Loucy (cell line): ENCODE results near the gene MAD2L1BP.

Experiments used
- H2AFZ ChIP-seq: fragments of 200-600 bp; sonication (generic); 2 replicates; pipeline ENCODE4 v1.6.0; 2016; ENCODE audit warnings: antibody characterized with exemption, mild to moderate bottlenecking, low read length, moderate library complexity
- H3F3A ChIP-seq: fragments of 200-600 bp; 2 replicates; pipeline ENCODE4 v1.6.0; 2016; ENCODE audit warnings: antibody characterized with exemption, low read depth, mild to moderate bottlenecking
- H3K27me3 ChIP-seq: fragments of 200-600 bp; sonication (generic); 2 replicates; pipeline ENCODE4 v1.6.1; 2014; ENCODE audit warnings: low read length, mild to moderate bottlenecking; ENCODE audit not compliant: insufficient read depth, poor library complexity, severe bottlenecking
- H3K36me3 ChIP-seq: fragments of 200-600 bp; sonication (generic); 2 replicates; pipeline ENCODE4 v1.6.1; 2016; ENCODE audit warnings: low read length; ENCODE audit not compliant: insufficient read depth
- H3K4me1 ChIP-seq: fragments of 200-600 bp; sonication (generic); 2 replicates; pipeline ENCODE4 v1.5.1; 2014; ENCODE audit warnings: low read length, mild to moderate bottlenecking; ENCODE audit not compliant: insufficient read depth, poor library complexity, severe bottlenecking
- H3K4me2 ChIP-seq: fragments of 200-600 bp; sonication (generic); 2 replicates; pipeline ENCODE4 v1.6.0; 2014; ENCODE audit warnings: antibody characterized with exemption, low read length, low read depth, mild to moderate bottlenecking; ENCODE audit not compliant: poor library complexity, severe bottlenecking
- H3K4me3 ChIP-seq: fragments of 200-600 bp; sonication (generic); 2 replicates; pipeline ENCODE4 v1.5.1; 2014; ENCODE audit warnings: low read length, mild to moderate bottlenecking, mixed read lengths; ENCODE audit not compliant: poor library complexity, severe bottlenecking
- H3K79me2 ChIP-seq: fragments of 200-600 bp; sonication (generic); 2 replicates; pipeline ENCODE4 v1.6.1; 2014; ENCODE audit warnings: low read length; ENCODE audit not compliant: insufficient read depth
- H3K9ac ChIP-seq: fragments of 200-600 bp; sonication (generic); 2 replicates; pipeline ENCODE4 v1.6.0; 2014; ENCODE audit warnings: mild to moderate bottlenecking, low read depth, low read length, moderate library complexity; ENCODE audit not compliant: poor library complexity, severe bottlenecking
- H3K9me2 ChIP-seq: fragments of 200-600 bp; sonication (generic); replicated peaks from 2 replicates; pipeline ENCODE4 v1.6.1; 2016; ENCODE audit warnings: low read depth, low read length, mixed read lengths
- H3K9me3 ChIP-seq: fragments of 200-600 bp; sonication (generic); 2 replicates; pipeline ENCODE4 v1.6.1; 2014; ENCODE audit warnings: mild to moderate bottlenecking, antibody characterized with exemption, low read length, low read depth; ENCODE audit not compliant: insufficient read depth
- H4K20me1 ChIP-seq: fragments of 200-600 bp; sonication (generic); 2 replicates; pipeline ENCODE4 v1.6.0; 2014; ENCODE audit warnings: antibody characterized with exemption, low read length, mild to moderate bottlenecking; ENCODE audit not compliant: insufficient read depth, poor library complexity, severe bottlenecking
- CTCF ChIP-seq: fragments of 200-600 bp; sonication (generic); conservative IDR thresholded peaks from 2 replicates; pipeline ENCODE4 v1.5.1; 2014; ENCODE audit warnings: mild to moderate bottlenecking, antibody characterized with exemption, low read length
- EZH2phosphoT487 ChIP-seq: fragments of 200-600 bp; IDR thresholded peaks from 2 replicates; pipeline ENCODE4 v1.6.1; 2018; ENCODE audit warnings: antibody characterized with exemption, mild to moderate bottlenecking, moderate library complexity, borderline replicate concordance

The MAD2L1BP gene

GRCh38 chr6:43606019-43606418 lies 29.6 kb upstream of the MAD2L1BP start:
- Histone ChIP-seq H3F3A (no peaks in the 10 kb centered on the region), H3K4me3 (no peak overlapping the region), H3K9me3 (no peaks in the 10 kb centered on the region), H3K9ac (no peak overlapping the region), H3K4me1 (no peaks in the 10 kb centered on the region), H2AFZ (no peak overlapping the region), H3K36me3 (peaks cover 72% of the 10 kb centered on the region), H3K79me2 (no peaks in the 10 kb centered on the region), H3K4me2 (no peak overlapping the region), H3K27me3 (no peaks in the 10 kb centered on the region), H3K9me2 (no peaks in the 10 kb centered on the region), H4K20me1 (no peaks in the 10 kb centered on the region)
- TF ChIP-seq CTCF (no peak), EZH2phosphoT487 (no peak)

GRCh38 chr6:43608310-43608763 lies 27.3 kb upstream of the MAD2L1BP start:
- H3K4me2 ChIP-seq, result no peak overlapping the region
- H4K20me1 ChIP-seq, result no peaks in the 10 kb centered on the region
- no peaks in the 10 kb centered on the region for H3K9me2 ChIP-seq
- H3K4me3 ChIP-seq, result no peak overlapping the region
- TF ChIP-seq EZH2phosphoT487 (no peak), CTCF (peak; percentile 92)
- no peak overlapping the region for H3K9ac ChIP-seq
- no peak overlapping the region for H2AFZ ChIP-seq
- H3K36me3 ChIP-seq, result peaks cover 67% of the 10 kb centered on the region
- H3K9me3 ChIP-seq, result no peaks in the 10 kb centered on the region
- no peaks in the 10 kb centered on the region for H3K4me1 ChIP-seq
- no peaks in the 10 kb centered on the region for H3K79me2 ChIP-seq
- no peaks in the 10 kb centered on the region for H3K27me3 ChIP-seq
- no peaks in the 10 kb centered on the region for H3F3A ChIP-seq

GRCh38 chr6:43608807-43609206 lies 26.8 kb upstream of the MAD2L1BP start:
- H2AFZ ChIP-seq, result no peak overlapping the region
- peaks cover 67% of the 10 kb centered on the region for H3K36me3 ChIP-seq
- H3K4me2 ChIP-seq, result no peak overlapping the region
- no peaks in the 10 kb centered on the region for H3K27me3 ChIP-seq
- no peaks in the 10 kb centered on the region for H3K9me3 ChIP-seq
- no peaks in the 10 kb centered on the region for H3K79me2 ChIP-seq
- no peaks in the 10 kb centered on the region for H4K20me1 ChIP-seq
- no peak overlapping the region for H3K4me3 ChIP-seq
- no peak overlapping the region for H3K9ac ChIP-seq
- no peak for TF ChIP-seq CTCF
- TF ChIP-seq EZH2phosphoT487, result no peak
- H3K9me2 ChIP-seq, result no peaks in the 10 kb centered on the region
- no peaks in the 10 kb centered on the region for H3F3A ChIP-seq
- no peaks in the 10 kb centered on the region for H3K4me1 ChIP-seq
